ENCODE measurements around the gene DSCAML1.

DNA sequence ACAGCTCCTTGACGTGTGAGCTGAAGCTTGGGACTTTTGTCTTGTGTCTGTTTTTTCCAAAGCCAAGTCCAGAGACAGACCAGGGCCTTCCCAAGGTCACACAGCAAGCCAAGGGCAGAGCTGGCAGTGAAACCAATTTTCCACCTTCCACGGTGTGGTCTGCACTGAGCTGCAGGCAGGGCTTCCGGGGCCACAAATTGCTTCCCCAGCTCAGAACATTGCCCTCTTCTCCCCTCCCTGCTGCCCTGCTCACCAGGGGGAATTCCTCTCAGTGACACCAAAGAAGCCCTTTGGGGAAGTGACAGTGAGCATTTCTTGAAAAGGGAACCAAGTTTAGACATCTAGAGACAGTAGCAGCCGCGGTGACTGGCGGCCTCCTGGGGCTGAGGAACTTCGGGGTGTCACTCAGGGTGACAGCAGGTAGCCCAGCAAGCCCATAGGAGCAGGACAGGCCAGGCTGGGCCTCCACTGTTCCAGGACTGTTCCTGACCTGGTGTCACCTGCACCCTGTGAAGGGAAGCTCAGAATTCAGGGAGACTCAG is 18.3 kb upstream of the DSCAML1 start:
- TF ChIP-seq, protein P1, sequence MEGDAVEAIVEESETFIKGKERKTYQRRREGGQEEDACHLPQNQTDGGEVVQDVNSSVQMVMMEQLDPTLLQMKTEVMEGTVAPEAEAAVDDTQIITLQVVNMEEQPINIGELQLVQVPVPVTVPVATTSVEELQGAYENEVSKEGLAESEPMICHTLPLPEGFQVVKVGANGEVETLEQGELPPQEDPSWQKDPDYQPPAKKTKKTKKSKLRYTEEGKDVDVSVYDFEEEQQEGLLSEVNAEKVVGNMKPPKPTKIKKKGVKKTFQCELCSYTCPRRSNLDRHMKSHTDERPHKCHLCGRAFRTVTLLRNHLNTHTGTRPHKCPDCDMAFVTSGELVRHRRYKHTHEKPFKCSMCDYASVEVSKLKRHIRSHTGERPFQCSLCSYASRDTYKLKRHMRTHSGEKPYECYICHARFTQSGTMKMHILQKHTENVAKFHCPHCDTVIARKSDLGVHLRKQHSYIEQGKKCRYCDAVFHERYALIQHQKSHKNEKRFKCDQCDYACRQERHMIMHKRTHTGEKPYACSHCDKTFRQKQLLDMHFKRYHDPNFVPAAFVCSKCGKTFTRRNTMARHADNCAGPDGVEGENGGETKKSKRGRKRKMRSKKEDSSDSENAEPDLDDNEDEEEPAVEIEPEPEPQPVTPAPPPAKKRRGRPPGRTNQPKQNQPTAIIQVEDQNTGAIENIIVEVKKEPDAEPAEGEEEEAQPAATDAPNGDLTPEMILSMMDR (IDR thresholded peaks at IDR 0.05), result no peak
- TF ChIP-seq POLR2A (IDR thresholded peaks at IDR 0.05), result no peak

Measured in tibial nerve (tissue), 3 donors.